ENCODE measurements around the gene LPP. TPM values are rescaled to one million over a fixed set of nuclear protein-coding genes. Genes with fewer than 3 reads are reported as not detected.

LPP gene
- total and polyA plus RNA-seq, 10 of the 15 experiments (the other 5 are each of a cell fraction or from before 2014, with no cell fraction given) = under 0.01 to 0.62 (median 0.03) TPM

DNA sequence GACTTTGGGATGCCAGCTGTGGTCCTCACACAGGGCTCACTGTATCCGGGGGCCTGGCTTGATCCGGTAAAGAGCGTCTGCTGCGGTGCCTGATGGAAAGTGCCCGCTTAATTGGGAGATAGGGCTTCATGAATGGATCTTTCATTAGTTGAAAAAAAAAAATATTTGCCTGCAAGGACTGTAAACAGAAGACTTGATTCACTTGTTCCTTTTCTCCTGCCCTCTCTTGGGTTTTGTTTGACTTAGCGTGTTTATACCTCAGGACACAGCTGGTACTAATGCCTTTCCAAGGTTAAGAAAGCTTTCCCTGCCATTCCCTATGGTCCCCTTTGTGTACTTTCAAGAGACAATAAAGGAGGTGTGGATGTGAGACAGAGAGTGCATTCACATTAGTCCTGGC is 493.3 kb downstream of the LPP start:
- Histone ChIP-seq H3K27ac (ENCODE audit: control insufficient read depth, insufficient read depth) (no peak overlapping the region), H2AFZ (ENCODE audit: control insufficient read depth, low read depth, low read length) (no peak overlapping the region), H3K9me3 (replicated peaks; ENCODE audit: control insufficient read depth, insufficient read depth, low read length) (no peaks in the 10 kb centered on the region), H3K79me2 (ENCODE audit: control insufficient read depth, insufficient read depth, low read length) (no peaks in the 10 kb centered on the region), H4K20me1 (ENCODE audit: control insufficient read depth, insufficient read depth) (no peaks in the 10 kb centered on the region), H3K4me2 (ENCODE audit: control insufficient read depth, insufficient read depth) (no peak overlapping the region), H3K36me3 (ENCODE audit: control insufficient read depth in 2 of 2, insufficient read depth in 2 of 2, low read length in 1 of 2) (no peaks in the 10 kb centered on the region), H3K4me1 (ENCODE audit: control insufficient read depth, insufficient read depth, low read length) (no peaks in the 10 kb centered on the region), H3K9ac (ENCODE audit: control insufficient read depth, insufficient read depth, low read length) (no peak overlapping the region), H3K27me3 (replicated peaks in 1 of 2; ENCODE audit: control insufficient read depth in 2 of 2, insufficient read depth in 2 of 2, low read length in 1 of 2) (no peaks in the 10 kb centered on the region), H3K4me3 (no peak overlapping the region)
- ATAC-seq = no peak
- ChIA-PET POLR2A (no interaction called here), RAD21 (ENCODE audit: unreplicated experiment) (interaction anchor here (0.7 kb wide), 1 partner anchor 62 kb away, joined by 3 read pairs; no protein-coding TSS in a partner anchor), CTCF (interaction anchor here (1.4 kb wide), 1 partner anchor 900 kb away, joined by 3 read pairs; no protein-coding TSS in a partner anchor), SMC1A (ENCODE audit: uncharacterized antibody, unreplicated experiment) (interaction anchor here (1.3 kb wide), 1 partner anchor 25 kb away, joined by 3 read pairs; no protein-coding TSS in a partner anchor)
- in situ Hi-C loops (cut with MboI) (no loop called here), intact Hi-C loops (cut with micrococcal nuclease; ENCODE audit: unreplicated experiment) (no loop called here)
- BruUV-seq (replicated peaks) = no TSS peak
- no peak for FAIRE-seq
- WGBS (ENCODE audit: insufficient coverage, insufficient replicate concordance, low lambda C conversion rate, missing lambda C conversion rate) = 68% methylated on average over 6 of the region's 6 CpGs
- no peak for TF ChIP-seq EED (IDR thresholded peaks at IDR 0.05; ENCODE audit: low read depth)
- TF ChIP-seq CREM (IDR thresholded peaks at IDR 0.05; ENCODE audit: low read depth) = no peak
- no peak for TF ChIP-seq MTA2 (IDR thresholded peaks at IDR 0.05; ENCODE audit: low read depth)
- TF ChIP-seq PML (IDR thresholded peaks at IDR 0.05; ENCODE audit: low read length) = no peak
- TF ChIP-seq CHD2 (IDR thresholded peaks at IDR 0.05; ENCODE audit: borderline replicate concordance, low read depth, low read length) = no peak
- no peak for TF ChIP-seq JUND (IDR thresholded peaks at IDR 0.05; ENCODE audit: low read depth, low read length)
- TF ChIP-seq GATAD2B (conservative IDR thresholded peaks at IDR 0.05; ENCODE audit: low read depth) = no peak
- TF ChIP-seq, protein P1, sequence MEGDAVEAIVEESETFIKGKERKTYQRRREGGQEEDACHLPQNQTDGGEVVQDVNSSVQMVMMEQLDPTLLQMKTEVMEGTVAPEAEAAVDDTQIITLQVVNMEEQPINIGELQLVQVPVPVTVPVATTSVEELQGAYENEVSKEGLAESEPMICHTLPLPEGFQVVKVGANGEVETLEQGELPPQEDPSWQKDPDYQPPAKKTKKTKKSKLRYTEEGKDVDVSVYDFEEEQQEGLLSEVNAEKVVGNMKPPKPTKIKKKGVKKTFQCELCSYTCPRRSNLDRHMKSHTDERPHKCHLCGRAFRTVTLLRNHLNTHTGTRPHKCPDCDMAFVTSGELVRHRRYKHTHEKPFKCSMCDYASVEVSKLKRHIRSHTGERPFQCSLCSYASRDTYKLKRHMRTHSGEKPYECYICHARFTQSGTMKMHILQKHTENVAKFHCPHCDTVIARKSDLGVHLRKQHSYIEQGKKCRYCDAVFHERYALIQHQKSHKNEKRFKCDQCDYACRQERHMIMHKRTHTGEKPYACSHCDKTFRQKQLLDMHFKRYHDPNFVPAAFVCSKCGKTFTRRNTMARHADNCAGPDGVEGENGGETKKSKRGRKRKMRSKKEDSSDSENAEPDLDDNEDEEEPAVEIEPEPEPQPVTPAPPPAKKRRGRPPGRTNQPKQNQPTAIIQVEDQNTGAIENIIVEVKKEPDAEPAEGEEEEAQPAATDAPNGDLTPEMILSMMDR (IDR thresholded peaks at IDR 0.05 in 2 of 3, conservative IDR thresholded peaks at IDR 0.05 in 1 of 3; ENCODE audit: control insufficient read depth in 2 of 3, extremely low read depth in 1 of 3, insufficient read depth in 1 of 3, low read depth in 3 of 3, low read length in 3 of 3) = no peak
- TF ChIP-seq MYC (IDR thresholded peaks at IDR 0.05; ENCODE audit: insufficient read depth, insufficient read length, insufficient replicate concordance, low read length, severe bottlenecking) = no peak
- no peak for TF ChIP-seq FOS (IDR thresholded peaks at IDR 0.05; ENCODE audit: borderline replicate concordance, extremely low read depth, insufficient read length)
- TF ChIP-seq MEF2B (IDR thresholded peaks at IDR 0.05; ENCODE audit: partially characterized antibody, poor library complexity, severe bottlenecking) = no peak
- TF ChIP-seq ZNF274 (IDR thresholded peaks at IDR 0.05; ENCODE audit: insufficient read depth, insufficient read length) = no peak
- no peak for TF ChIP-seq SIN3A (IDR thresholded peaks at IDR 0.05; ENCODE audit: low read depth, low read length)
- TF ChIP-seq EZH2 (IDR thresholded peaks at IDR 0.05; ENCODE audit: borderline replicate concordance, control insufficient read depth, low read depth, low read length) = no peak
- no peak for TF ChIP-seq SPI1 (IDR thresholded peaks at IDR 0.05; ENCODE audit: borderline replicate concordance, insufficient read depth, low read depth, low read length)
- TF ChIP-seq, protein P2, sequence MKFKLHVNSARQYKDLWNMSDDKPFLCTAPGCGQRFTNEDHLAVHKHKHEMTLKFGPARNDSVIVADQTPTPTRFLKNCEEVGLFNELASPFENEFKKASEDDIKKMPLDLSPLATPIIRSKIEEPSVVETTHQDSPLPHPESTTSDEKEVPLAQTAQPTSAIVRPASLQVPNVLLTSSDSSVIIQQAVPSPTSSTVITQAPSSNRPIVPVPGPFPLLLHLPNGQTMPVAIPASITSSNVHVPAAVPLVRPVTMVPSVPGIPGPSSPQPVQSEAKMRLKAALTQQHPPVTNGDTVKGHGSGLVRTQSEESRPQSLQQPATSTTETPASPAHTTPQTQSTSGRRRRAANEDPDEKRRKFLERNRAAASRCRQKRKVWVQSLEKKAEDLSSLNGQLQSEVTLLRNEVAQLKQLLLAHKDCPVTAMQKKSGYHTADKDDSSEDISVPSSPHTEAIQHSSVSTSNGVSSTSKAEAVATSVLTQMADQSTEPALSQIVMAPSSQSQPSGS (IDR thresholded peaks at IDR 0.05; ENCODE audit: low read length) = no peak
- TF ChIP-seq NBN (IDR thresholded peaks at IDR 0.05) = no peak
- no peak for TF ChIP-seq TCF7 (IDR thresholded peaks at IDR 0.05; ENCODE audit: borderline replicate concordance)
- no peak for TF ChIP-seq SMC3 (IDR thresholded peaks at IDR 0.05; ENCODE audit: borderline replicate concordance, low read length)
- TF ChIP-seq TAF1 (IDR thresholded peaks at IDR 0.05; ENCODE audit: borderline replicate concordance, low read depth, low read length) = no peak
- no peak for DNase-seq (ENCODE audit: low read depth, low spot score)

Data from GM12878 (cell line).